ENCODE results near the gene VAPB.

DNA sequence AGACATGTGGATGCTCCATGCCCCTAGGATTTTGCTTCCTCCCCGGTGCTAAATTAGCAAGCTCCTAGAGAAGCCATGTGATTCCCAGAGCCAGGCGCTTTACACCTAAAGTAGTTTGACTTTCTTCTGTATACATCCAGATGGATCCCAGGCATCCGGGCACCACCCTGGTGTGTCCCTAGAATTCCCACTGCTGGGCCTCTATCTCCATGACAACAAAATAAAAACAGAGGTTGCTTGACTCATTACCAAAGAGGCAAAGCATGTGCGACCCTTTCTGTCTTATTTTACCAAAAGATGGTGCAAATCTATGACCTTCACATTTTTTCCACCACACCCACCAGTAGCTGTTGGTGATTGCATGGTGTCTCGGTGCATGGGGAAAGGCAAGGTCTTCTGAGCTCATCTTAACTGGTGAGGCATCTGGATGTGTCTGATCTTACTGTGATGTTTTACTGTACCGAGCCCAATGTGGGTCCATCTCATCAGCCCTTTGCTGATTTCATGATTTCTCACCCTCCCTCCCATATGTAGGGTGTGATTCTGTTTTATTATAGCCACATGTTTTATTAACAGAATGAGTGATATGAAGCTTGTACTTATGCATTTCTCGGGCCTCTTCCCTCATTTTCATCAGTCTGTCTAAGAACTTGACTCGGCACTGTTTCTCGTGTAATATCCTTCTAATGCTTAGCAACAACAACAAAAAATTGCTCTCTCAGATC, 27.4 kb upstream of the VAPB start:
- TF ChIP-seq EZH2phosphoT487 (IDR thresholded peaks at IDR 0.05; ENCODE audit: insufficient read depth, low read depth) = no peak
- no peak for TF ChIP-seq EZH2 (IDR thresholded peaks at IDR 0.05; ENCODE audit: insufficient read depth, poor library complexity, severe bottlenecking)

Measured in GM23248 (cell line).